Glutamatergic neuron (in vitro differentiated cells): Measurements from ENCODE around the gene BBX. TPM values are rescaled to one million over a fixed set of nuclear protein-coding genes. Genes with fewer than 3 reads are reported as not detected.
A peak's percentile ranks its signal among the peaks of the same experiment; 100 is the strongest.

ENCODE experiments used
- DNase-seq: peaks from one replicate; pipeline ENCODE4 v3.0.0; 2022
- H3K27ac Mint-ChIP-seq: one replicate; pipeline ENCODE4 v1.8.0; 2020; ENCODE audit warnings: mild to moderate bottlenecking, mixed read lengths, inconsistent platforms; ENCODE audit not compliant: unreplicated experiment
- H3K27me3 Mint-ChIP-seq: one replicate; pipeline ENCODE4 v1.8.0; 2020; ENCODE audit warnings: mild to moderate bottlenecking, moderate library complexity, mixed read lengths, inconsistent platforms; ENCODE audit not compliant: unreplicated experiment
- H3K36me3 Mint-ChIP-seq: one replicate; pipeline ENCODE4 v1.8.0; 2020; ENCODE audit warnings: mild to moderate bottlenecking, mixed read lengths, inconsistent platforms; ENCODE audit not compliant: unreplicated experiment
- H3K4me1 Mint-ChIP-seq: one replicate; pipeline ENCODE4 v1.8.0; 2020; ENCODE audit warnings: mild to moderate bottlenecking, low read depth, mixed read lengths, inconsistent platforms; ENCODE audit not compliant: unreplicated experiment
- H3K4me3 Mint-ChIP-seq: one replicate; pipeline ENCODE4 v1.8.0; 2020; ENCODE audit warnings: mild to moderate bottlenecking, mixed read lengths, inconsistent platforms; ENCODE audit not compliant: unreplicated experiment
- H3K9me3 Mint-ChIP-seq: one replicate; pipeline ENCODE4 v1.8.0; 2020; ENCODE audit warnings: mild to moderate bottlenecking, moderate library complexity, mixed read lengths, inconsistent platforms; ENCODE audit not compliant: unreplicated experiment
- total RNA-seq: library from RNA; stranded (reverse); fragmentation: NEBNext Ultra II Directional; extraction: Animal tissue kit (Norgen Biotek cat#: 25700); gene quantifications from one replicate; pipeline ENCODE4 v1.2.1, GENCODE V29; 2021; ENCODE audit not compliant: unreplicated experiment
- TF ChIP-seq, protein P1 (sequence below): fragments of 200-600 bp; sonication (generic); IDR thresholded peaks from one replicate; pipeline ENCODE4 v1.5.0; 2021; ENCODE audit not compliant: partially characterized antibody, unreplicated experiment

The BBX gene
- total RNA-seq, 1 donor from 2014 or later = 71.0 TPM

DNA sequence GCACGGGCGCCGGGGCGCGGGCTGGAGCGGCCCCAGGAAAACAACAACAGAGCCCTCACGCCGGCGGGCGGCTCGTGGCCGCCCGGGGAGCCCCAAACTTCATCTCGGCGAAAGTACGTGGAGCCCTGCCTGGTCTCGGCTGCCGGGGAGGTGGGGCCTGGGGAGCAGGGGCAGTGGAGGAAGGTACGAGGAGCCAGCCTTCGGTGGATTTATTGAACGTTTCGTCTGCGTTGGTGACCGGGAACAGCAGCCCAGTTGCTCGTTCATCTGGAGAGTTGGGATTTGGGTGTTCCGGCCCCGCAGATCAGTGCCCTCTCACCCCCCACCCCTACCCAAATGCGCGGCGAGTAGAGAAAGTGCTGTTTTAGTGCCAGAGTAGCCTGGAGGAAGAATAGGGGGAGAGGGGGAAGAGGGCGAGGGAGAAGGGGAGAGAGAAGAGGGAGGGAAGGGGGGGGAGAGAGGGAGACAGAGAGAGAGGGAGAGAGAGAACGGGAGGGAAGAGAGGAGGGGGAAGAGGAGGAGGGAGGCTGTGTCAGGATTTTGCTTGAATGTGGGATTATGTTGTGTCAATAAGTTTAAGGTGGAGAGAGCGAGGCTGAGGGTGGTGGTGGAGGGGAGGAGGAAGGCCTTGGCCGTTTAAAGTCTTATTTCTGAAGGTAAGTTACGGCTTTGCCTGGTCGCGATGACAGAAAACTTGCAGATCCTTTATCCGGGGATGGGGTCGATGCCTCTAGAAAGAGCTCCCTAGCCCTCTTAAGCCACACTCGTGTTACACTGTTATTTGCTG lies 970 bp downstream of the BBX start:
- Mint-ChIP-seq H3K4me3 (peak overlapping the region; percentile 95), H3K9me3 (peaks cover 15% of the 10 kb centered on the region), H3K4me1 (peaks cover 8% of the 10 kb centered on the region), H3K27ac (peak overlapping the region; percentile 82), H3K27me3 (peaks cover 12% of the 10 kb centered on the region), H3K36me3 (no peaks in the 10 kb centered on the region)
- DNase-seq = no peak
- TF ChIP-seq, protein P1, sequence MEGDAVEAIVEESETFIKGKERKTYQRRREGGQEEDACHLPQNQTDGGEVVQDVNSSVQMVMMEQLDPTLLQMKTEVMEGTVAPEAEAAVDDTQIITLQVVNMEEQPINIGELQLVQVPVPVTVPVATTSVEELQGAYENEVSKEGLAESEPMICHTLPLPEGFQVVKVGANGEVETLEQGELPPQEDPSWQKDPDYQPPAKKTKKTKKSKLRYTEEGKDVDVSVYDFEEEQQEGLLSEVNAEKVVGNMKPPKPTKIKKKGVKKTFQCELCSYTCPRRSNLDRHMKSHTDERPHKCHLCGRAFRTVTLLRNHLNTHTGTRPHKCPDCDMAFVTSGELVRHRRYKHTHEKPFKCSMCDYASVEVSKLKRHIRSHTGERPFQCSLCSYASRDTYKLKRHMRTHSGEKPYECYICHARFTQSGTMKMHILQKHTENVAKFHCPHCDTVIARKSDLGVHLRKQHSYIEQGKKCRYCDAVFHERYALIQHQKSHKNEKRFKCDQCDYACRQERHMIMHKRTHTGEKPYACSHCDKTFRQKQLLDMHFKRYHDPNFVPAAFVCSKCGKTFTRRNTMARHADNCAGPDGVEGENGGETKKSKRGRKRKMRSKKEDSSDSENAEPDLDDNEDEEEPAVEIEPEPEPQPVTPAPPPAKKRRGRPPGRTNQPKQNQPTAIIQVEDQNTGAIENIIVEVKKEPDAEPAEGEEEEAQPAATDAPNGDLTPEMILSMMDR = no peak

DNA sequence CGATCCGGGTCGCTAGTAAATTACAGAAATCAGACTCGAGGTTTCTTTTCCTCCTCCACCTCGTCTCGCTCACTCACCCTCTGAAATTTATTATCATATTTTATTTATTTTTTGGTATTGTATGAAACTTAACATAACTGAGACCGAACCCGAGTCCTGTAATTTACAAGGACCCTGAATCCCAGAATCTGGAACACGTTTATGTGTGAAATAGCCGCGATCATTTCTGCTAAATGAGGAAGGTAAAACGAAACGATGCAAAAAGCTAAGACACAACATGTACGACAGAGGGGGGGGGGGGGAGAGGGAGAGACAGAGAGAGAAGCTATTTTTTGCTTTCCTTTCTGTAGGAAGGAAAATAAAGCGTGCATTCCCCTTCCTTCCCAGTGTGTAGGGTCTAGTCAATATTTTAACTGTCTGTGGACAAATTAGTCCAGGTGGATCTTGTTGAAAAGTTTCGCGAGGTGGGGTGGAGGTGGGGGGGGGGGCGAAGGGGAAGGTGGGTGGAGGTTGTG lies 1.6 kb downstream of the BBX start:
- H3K4me1 Mint-ChIP-seq = peaks cover 8% of the 10 kb centered on the region
- no peaks in the 10 kb centered on the region for H3K36me3 Mint-ChIP-seq
- peak overlapping the region; percentile 95 for H3K4me3 Mint-ChIP-seq
- TF ChIP-seq, protein P1 = no peak
- peak overlapping the region; percentile 82 for H3K27ac Mint-ChIP-seq
- peaks cover 15% of the 10 kb centered on the region for H3K9me3 Mint-ChIP-seq
- H3K27me3 Mint-ChIP-seq = peaks cover 12% of the 10 kb centered on the region
- no peak for DNase-seq

DNA sequence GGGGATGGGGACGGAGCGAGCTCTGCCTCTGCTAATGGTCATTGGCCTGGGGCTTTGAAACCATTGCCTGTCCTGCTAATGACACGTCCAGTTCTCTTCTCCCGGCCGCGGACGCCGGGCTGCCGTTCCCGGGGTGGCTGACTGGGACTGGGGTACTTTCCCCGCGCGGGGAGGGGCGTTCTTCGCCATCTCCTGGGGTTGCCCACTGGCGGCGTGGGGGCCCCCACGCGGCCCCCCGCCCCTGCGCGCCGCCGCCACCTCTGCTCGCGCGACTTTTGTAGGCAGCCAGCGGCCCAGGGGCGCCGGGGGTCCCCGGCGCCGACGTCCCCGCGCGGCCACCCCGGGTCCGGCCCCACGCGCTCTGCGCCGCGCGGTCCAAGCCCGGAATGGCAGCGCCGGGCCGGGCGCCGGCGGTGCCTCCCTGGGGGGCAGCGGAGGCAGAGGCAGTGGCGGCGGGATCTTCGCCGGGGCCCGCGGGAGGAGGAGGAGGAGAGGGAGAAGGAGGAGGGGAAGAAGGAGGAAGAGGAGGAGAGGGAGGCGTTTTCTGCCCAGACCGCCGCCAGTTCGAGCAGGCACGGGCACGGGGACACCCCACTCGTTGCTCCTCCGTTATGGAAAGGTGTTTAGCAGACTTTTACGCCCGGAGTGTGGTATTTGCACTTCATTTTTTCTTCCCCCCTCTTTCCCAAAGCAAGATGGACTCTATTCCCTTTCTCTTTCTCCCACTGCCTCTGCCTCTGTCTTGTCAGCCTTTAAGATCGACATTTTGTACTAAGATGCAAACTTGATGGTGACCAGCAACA lies 2.3 kb downstream of the BBX start:
- TF ChIP-seq, protein P1 = no peak
- Mint-ChIP-seq H3K4me3 (peak overlapping the region; percentile 95), H3K27me3 (peaks cover 12% of the 10 kb centered on the region), H3K36me3 (no peaks in the 10 kb centered on the region), H3K9me3 (peaks cover 15% of the 10 kb centered on the region), H3K4me1 (peaks cover 8% of the 10 kb centered on the region), H3K27ac (peak overlapping the region; percentile 92)
- DNase-seq = peak; percentile 72

DNA sequence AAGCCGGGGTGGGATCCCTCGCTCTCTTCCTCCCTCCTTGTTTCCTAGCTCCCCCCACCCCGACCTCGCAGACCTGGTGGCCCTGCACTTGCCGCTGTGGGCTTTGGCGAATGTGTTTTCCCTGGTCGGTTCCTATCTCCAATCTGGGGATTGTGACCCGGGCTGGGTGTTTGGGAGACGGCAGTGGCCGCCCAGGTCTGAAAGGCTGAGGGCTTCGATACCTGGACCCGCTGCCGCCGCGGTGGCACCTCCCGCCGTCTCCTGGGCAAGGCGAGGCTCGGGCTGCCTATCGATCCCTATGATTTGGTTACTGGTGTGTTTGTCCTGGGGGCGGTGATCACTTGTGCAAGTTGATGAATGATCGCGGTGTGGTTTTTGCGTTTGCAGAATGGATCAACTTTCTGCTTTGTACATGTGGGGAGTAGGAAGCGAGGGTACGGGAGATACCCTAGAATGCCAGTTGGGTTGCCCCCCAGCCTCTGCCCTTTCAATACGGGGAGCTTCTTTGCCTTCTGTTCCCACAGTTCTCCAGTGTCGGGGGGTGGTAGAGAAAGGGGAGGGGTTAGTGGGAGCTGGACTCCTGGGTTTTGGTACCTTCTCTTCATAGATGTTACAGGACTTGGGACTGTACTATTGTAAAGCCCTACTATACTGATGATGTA lies 3.0 kb downstream of the BBX start:
- Mint-ChIP-seq H3K4me3 (peak overlapping the region; percentile 94), H3K27ac (peak overlapping the region; percentile 92), H3K27me3 (peaks cover 12% of the 10 kb centered on the region), H3K4me1 (peaks cover 8% of the 10 kb centered on the region), H3K9me3 (peaks cover 15% of the 10 kb centered on the region), H3K36me3 (no peaks in the 10 kb centered on the region)
- TF ChIP-seq, protein P1 = no peak
- DNase-seq = peak; percentile 59
